ENCODE measurements around the gene ALDH1A2. TPM values are rescaled to one million over a fixed set of nuclear protein-coding genes. Genes with fewer than 3 reads are reported as not detected.

ALDH1A2 gene
- total RNA-seq, 1 experiment from 2014 or later = 0.98 TPM

GRCh38 chr15:58049520-58050227 lies 15.8 kb downstream of the ALDH1A2 start:
- H3K4me1 ChIP-seq (ENCODE audit: control insufficient read depth, insufficient read depth, low read length) = no peaks in the 10 kb centered on the region
- BruUV-seq (replicated peaks) = no TSS peak
- DNase-seq (ENCODE audit: low read depth, low spot score) (no peak), ATAC-seq (no peak)
- ChIA-PET CTCF (no interaction called here), POLR2A (no interaction called here)
- in situ Hi-C loops (cut with HindIII; ENCODE audit: low pct_unique_long_range_greater_than_20kb, low sequenced_read_pairs) = no loop called here
- H3K36me3 ChIP-seq (ENCODE audit: control insufficient read depth, insufficient read depth, low read length) = no peaks in the 10 kb centered on the region
- intact Hi-C loops (cut with micrococcal nuclease; ENCODE audit: unreplicated experiment) = no loop called here
- H3K9me3 ChIP-seq (ENCODE audit: control insufficient read depth, insufficient read depth, low read depth, low read length) = no peaks in the 10 kb centered on the region
- H3K27ac ChIP-seq (ENCODE audit: low read length) = no peak overlapping the region
- TF ChIP-seq REST (IDR thresholded peaks at IDR 0.05; ENCODE audit: insufficient read depth in 1 of 2, low read depth in 2 of 2, low read length in 1 of 2) (no peak), SIN3A (IDR thresholded peaks at IDR 0.05; ENCODE audit: borderline replicate concordance, insufficient read depth, low read depth, low read length) (no peak), CTCF (IDR thresholded peaks at IDR 0.05) (no peak), POLR2AphosphoS5 (IDR thresholded peaks at IDR 0.05; ENCODE audit: low read depth, low read length) (no peak), TCF7L2 (IDR thresholded peaks at IDR 0.05; ENCODE audit: low read depth, low read length) (no peak)
- H3K27me3 ChIP-seq (ENCODE audit: control insufficient read depth, insufficient read depth, low read length) = peaks cover 5% of the 10 kb centered on the region; the same call in 1 of the 2 replicates
- no peak overlapping the region for H3K4me3 ChIP-seq (ENCODE audit: low read depth in 2 of 2, low read length in 2 of 2)

GRCh38 chr15:58048261-58048660 lies 17.2 kb downstream of the ALDH1A2 start:
- CTCF ChIA-PET = no interaction called here

More at GRCh38 chr15:58048261-58048660, 17.2 kb downstream of the ALDH1A2 start:
- no peaks in the 10 kb centered on the region for H3K9me3 ChIP-seq (ENCODE audit: control insufficient read depth, insufficient read depth, low read depth, low read length)
- intact Hi-C loops (cut with micrococcal nuclease; ENCODE audit: unreplicated experiment) (no loop called here), in situ Hi-C loops (cut with HindIII; ENCODE audit: low pct_unique_long_range_greater_than_20kb, low sequenced_read_pairs) (no loop called here)
- H3K4me3 ChIP-seq (ENCODE audit: low read depth in 2 of 2, low read length in 2 of 2) = no peak overlapping the region
- POLR2A ChIA-PET = no interaction called here
- no peaks in the 10 kb centered on the region for H3K36me3 ChIP-seq (ENCODE audit: control insufficient read depth, insufficient read depth, low read length)
- no peak for DNase-seq (ENCODE audit: low read depth, low spot score)
- TF ChIP-seq POLR2AphosphoS5 (IDR thresholded peaks at IDR 0.05; ENCODE audit: low read depth, low read length) (no peak), TCF7L2 (IDR thresholded peaks at IDR 0.05; ENCODE audit: low read depth, low read length) (no peak), CTCF (IDR thresholded peaks at IDR 0.05) (no peak), SIN3A (IDR thresholded peaks at IDR 0.05; ENCODE audit: borderline replicate concordance, insufficient read depth, low read depth, low read length) (no peak), REST (IDR thresholded peaks at IDR 0.05; ENCODE audit: insufficient read depth in 1 of 2, low read depth in 2 of 2, low read length in 1 of 2) (no peak)
- BruUV-seq (replicated peaks) = no TSS peak
- H3K27ac ChIP-seq (ENCODE audit: low read length) = no peak overlapping the region
- no peaks in the 10 kb centered on the region for H3K4me1 ChIP-seq (ENCODE audit: control insufficient read depth, insufficient read depth, low read length)
- ATAC-seq = no peak
- H3K27me3 ChIP-seq (ENCODE audit: control insufficient read depth, insufficient read depth, low read length) = peaks cover 5% of the 10 kb centered on the region; the same call in 1 of the 2 replicates

All from Panc1 (cell line).